GM23338 (cell line): ENCODE measurements around the gene PRUNE1. TPM values are rescaled to one million over a fixed set of nuclear protein-coding genes. Genes with fewer than 3 reads are reported as not detected.

Experiments used
- ATAC-seq: fragments of 200-7000 bp; cut with Tn5 transposase; 3 replicates; pipeline ENCODE4 v1.9.1; 2020
- DNase-seq: peaks from one replicate; pipeline ENCODE4 v3.0.0-alpha.2; 2015; ENCODE audit warnings: low spot score
- H2AFZ ChIP-seq: fragments of 200-600 bp; sonication (generic); 2 replicates; pipeline ENCODE4 v1.8.0; 2016; ENCODE audit warnings: antibody characterized with exemption, mild to moderate bottlenecking, moderate library complexity
- H3F3A ChIP-seq: fragments of 200-600 bp; sonication (generic); replicated peaks from 2 replicates; pipeline ENCODE4 v1.8.0; 2017; ENCODE audit warnings: antibody characterized with exemption, mixed run types, low read depth
- H3K27ac ChIP-seq: fragments of 200-600 bp; sonication (generic); 2 replicates; pipeline ENCODE4 v1.6.1; 2016; ENCODE audit warnings: low read depth
- H3K27me3 ChIP-seq: fragments of 200-600 bp; sonication (generic); 2 replicates; pipeline ENCODE4 v1.8.0; 2016; ENCODE audit warnings: mild to moderate bottlenecking, mixed run types, moderate library complexity; ENCODE audit not compliant: insufficient read depth
- H3K36me3 ChIP-seq: fragments of 200-600 bp; sonication (generic); 2 replicates; pipeline ENCODE4 v1.8.0; 2016; ENCODE audit warnings: mild to moderate bottlenecking; ENCODE audit not compliant: insufficient read depth
- H3K4me1 ChIP-seq: fragments of 200-600 bp; sonication (generic); 2 replicates; pipeline ENCODE4 v1.8.0; 2016; ENCODE audit warnings: mild to moderate bottlenecking, moderate library complexity; ENCODE audit not compliant: insufficient read depth
- H3K4me2 ChIP-seq: fragments of 200-600 bp; sonication (generic); 2 replicates; pipeline ENCODE4 v1.7.1; 2017; ENCODE audit warnings: mixed run types
- H3K4me3 ChIP-seq: fragments of 200-600 bp; sonication (generic); 2 replicates; pipeline ENCODE4 v1.6.1; 2016; ENCODE audit warnings: mixed run types
- H3K79me2 ChIP-seq: fragments of 200-600 bp; sonication (generic); replicated peaks from 2 replicates; pipeline ENCODE4 v1.8.0; 2017; ENCODE audit warnings: mild to moderate bottlenecking; ENCODE audit not compliant: insufficient read depth
- H3K9me2 ChIP-seq: fragments of 200-600 bp; sonication (generic); 2 replicates; pipeline ENCODE4 v1.8.0; 2017; ENCODE audit not compliant: insufficient read depth
- H4K20me1 ChIP-seq: fragments of 200-600 bp; sonication (generic); replicated peaks from 2 replicates; pipeline ENCODE4 v1.8.0; 2017; ENCODE audit warnings: mild to moderate bottlenecking; ENCODE audit not compliant: insufficient read depth
- H3K27ac Mint-ChIP-seq: 2 replicates; pipeline ENCODE4 v1.8.0; 2020; ENCODE audit warnings: inconsistent platforms, mild to moderate bottlenecking, moderate library complexity, mixed read lengths
- H3K27me3 Mint-ChIP-seq: 3 replicates; pipeline ENCODE4 v1.8.0; 2022; ENCODE audit warnings: low read depth, mild to moderate bottlenecking, moderate library complexity, mixed read lengths, inconsistent platforms; ENCODE audit not compliant: insufficient read depth, poor library complexity
- H3K36me3 Mint-ChIP-seq: 3 replicates; pipeline ENCODE4 v1.8.0; 2021; ENCODE audit warnings: low read depth, mild to moderate bottlenecking, inconsistent platforms, moderate library complexity, mixed read lengths
- H3K4me1 Mint-ChIP-seq: 3 replicates; pipeline ENCODE4 v1.8.0; 2020; ENCODE audit warnings: mild to moderate bottlenecking, inconsistent platforms, mixed read lengths
- H3K4me3 Mint-ChIP-seq: 3 replicates; pipeline ENCODE4 v1.8.0; 2021; ENCODE audit warnings: moderate library complexity, mild to moderate bottlenecking, inconsistent platforms, mixed read lengths
- H3K9me3 Mint-ChIP-seq: 3 replicates; pipeline ENCODE4 v1.8.0; 2020; ENCODE audit warnings: moderate library complexity, mild to moderate bottlenecking, inconsistent platforms, mixed read lengths
- polyA plus RNA-seq: library from polyadenylated mRNA; unstranded; fragments of >200 nt; fragmentation: Nextera tagmentation; extraction: Ambion mirVana; gene quantifications from 2 replicates; pipeline ENCODE4 v1.2.1, GENCODE V29; 2016
- total RNA-seq: library from RNA; depleted of rRNA; stranded (reverse); fragments of >200 nt; shearing (Covaris generic); gene quantifications from 2 replicates; pipeline ENCODE4 v1.2.3, GENCODE V29; 2014
- TF ChIP-seq, protein P1 (sequence below): fragments of 250-450 bp; sonication (Bioruptor Pico); IDR thresholded peaks from 2 replicates; pipeline ENCODE4 v1.5.0; 2020; ENCODE audit warnings: mild to moderate bottlenecking, moderate library complexity
- TF ChIP-seq, protein P2 (sequence below): IDR thresholded peaks from one replicate; pipeline ENCODE4 v1.6.1; 2018; ENCODE audit warnings: antibody characterized with exemption; ENCODE audit not compliant: unreplicated experiment

The PRUNE1 gene
- total and polyA plus RNA-seq, 2 experiments from 2014 or later: 14.7 to 33.2 TPM

DNA sequence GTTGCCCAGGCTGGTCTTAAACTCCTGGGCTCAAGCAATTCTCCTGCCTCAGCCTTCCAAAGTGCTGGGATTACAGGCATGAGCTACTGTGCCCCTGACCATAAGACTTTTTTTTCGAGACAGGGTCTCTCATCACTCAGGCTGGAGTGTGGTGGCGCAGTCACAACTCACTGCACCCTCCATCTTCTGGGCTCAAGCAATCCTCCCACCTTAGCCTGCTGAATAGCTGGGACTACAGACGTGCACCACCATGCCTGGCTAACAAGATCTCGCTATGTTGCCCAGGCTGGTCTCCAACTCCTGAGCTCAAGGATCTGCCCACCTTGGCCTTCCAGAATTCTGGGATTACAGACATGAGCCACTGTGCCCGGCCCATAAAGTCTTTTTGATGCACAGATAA, 41.2 kb downstream of the PRUNE1 start (continued):
- TF ChIP-seq, protein P1, sequence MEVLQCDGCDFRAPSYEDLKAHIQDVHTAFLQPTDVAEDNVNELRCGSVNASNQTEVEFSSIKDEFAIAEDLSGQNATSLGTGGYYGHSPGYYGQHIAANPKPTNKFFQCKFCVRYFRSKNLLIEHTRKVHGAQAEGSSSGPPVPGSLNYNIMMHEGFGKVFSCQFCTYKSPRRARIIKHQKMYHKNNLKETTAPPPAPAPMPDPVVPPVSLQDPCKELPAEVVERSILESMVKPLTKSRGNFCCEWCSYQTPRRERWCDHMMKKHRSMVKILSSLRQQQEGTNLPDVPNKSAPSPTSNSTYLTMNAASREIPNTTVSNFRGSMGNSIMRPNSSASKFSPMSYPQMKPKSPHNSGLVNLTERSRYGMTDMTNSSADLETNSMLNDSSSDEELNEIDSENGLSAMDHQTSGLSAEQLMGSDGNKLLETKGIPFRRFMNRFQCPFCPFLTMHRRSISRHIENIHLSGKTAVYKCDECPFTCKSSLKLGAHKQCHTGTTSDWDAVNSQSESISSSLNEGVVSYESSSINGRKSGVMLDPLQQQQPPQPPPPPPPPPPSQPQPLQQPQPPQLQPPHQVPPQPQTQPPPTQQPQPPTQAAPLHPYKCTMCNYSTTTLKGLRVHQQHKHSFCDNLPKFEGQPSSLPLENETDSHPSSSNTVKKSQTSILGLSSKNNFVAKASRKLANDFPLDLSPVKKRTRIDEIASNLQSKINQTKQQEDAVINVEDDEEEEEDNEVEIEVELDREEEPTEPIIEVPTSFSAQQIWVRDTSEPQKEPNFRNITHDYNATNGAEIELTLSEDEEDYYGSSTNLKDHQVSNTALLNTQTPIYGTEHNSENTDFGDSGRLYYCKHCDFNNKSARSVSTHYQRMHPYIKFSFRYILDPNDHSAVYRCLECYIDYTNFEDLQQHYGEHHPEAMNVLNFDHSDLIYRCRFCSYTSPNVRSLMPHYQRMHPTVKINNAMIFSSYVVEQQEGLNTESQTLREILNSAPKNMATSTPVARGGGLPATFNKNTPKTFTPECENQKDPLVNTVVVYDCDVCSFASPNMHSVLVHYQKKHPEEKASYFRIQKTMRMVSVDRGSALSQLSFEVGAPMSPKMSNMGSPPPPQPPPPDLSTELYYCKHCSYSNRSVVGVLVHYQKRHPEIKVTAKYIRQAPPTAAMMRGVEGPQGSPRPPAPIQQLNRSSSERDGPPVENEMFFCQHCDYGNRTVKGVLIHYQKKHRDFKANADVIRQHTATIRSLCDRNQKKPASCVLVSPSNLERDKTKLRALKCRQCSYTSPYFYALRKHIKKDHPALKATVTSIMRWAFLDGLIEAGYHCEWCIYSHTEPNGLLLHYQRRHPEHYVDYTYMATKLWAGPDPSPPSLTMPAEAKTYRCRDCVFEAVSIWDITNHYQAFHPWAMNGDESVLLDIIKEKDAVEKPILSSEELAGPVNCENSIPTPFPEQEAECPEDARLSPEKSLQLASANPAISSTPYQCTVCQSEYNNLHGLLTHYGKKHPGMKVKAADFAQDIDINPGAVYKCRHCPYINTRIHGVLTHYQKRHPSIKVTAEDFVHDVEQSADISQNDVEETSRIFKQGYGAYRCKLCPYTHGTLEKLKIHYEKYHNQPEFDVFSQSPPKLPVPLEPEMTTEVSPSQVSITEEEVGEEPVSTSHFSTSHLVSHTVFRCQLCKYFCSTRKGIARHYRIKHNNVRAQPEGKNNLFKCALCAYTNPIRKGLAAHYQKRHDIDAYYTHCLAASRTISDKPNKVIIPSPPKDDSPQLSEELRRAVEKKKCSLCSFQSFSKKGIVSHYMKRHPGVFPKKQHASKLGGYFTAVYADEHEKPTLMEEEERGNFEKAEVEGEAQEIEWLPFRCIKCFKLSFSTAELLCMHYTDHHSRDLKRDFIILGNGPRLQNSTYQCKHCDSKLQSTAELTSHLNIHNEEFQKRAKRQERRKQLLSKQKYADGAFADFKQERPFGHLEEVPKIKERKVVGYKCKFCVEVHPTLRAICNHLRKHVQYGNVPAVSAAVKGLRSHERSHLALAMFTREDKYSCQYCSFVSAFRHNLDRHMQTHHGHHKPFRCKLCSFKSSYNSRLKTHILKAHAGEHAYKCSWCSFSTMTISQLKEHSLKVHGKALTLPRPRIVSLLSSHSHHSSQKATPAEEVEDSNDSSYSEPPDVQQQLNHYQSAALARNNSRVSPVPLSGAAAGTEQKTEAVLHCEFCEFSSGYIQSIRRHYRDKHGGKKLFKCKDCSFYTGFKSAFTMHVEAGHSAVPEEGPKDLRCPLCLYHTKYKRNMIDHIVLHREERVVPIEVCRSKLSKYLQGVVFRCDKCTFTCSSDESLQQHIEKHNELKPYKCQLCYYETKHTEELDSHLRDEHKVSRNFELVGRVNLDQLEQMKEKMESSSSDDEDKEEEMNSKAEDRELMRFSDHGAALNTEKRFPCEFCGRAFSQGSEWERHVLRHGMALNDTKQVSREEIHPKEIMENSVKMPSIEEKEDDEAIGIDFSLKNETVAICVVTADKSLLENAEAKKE (CRISPR knock-in tag): no peak

DNA sequence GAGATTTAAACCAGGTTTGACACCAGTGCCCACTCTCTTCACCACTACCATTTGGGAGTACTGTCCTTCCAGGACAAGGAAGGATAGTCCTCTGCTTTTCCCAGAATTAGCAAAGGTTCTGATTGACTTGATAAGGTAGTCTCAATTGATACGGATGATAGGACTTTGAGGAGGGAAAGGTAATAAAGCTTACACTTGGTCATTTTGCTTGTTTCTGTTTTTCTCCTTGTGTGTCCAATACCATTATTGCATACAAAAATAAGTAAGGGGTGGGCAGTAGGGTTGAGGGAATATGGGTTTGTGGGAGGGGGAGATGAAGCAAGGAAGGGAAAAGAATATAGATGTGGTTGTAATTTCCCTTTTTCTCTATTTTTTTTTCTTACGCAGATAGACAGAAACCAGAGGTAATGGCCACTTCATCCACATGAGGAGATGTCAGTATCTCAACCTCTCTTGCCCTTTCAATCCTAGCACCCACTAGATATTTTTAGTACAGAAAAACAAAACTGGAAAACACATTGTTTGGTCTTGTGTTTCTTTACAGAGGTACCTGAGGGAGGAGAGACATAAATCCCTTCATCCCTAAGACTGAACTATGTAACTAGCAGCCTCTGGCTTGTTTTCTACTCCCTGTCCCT, 41.9 kb downstream of the PRUNE1 start:
- Histone ChIP-seq H3K4me1 (peaks cover 5% of the 10 kb centered on the region; the same call in 1 of the 2 replicates), H3K4me2 (no peak overlapping the region), H3K36me3 (peaks cover 41% of the 10 kb centered on the region), H3K4me3 (no peak overlapping the region), H3K79me2 (no peaks in the 10 kb centered on the region), H3F3A (peaks cover 41% of the 10 kb centered on the region), H4K20me1 (peaks cover 11% of the 10 kb centered on the region), H3K27ac (peak overlapping the region; percentile 68; the same call in 1 of the 2 replicates), H3K27me3 (no peaks in the 10 kb centered on the region), H2AFZ (no peak overlapping the region), H3K9me2 (no peaks in the 10 kb centered on the region)
- Mint-ChIP-seq H3K4me1 (peaks cover 9% of the 10 kb centered on the region; the same call in 2 of the 3 replicates), H3K9me3 (no peaks in the 10 kb centered on the region; the same call in 2 of the 3 replicates), H3K27ac (no peak overlapping the region; the same call in 1 of the 2 replicates), H3K4me3 (no peak overlapping the region), H3K27me3 (peaks cover 8% of the 10 kb centered on the region), H3K36me3 (peaks cover 43% of the 10 kb centered on the region)
- DNase-seq (no peak), ATAC-seq (no peak)
- TF ChIP-seq, protein P2, sequence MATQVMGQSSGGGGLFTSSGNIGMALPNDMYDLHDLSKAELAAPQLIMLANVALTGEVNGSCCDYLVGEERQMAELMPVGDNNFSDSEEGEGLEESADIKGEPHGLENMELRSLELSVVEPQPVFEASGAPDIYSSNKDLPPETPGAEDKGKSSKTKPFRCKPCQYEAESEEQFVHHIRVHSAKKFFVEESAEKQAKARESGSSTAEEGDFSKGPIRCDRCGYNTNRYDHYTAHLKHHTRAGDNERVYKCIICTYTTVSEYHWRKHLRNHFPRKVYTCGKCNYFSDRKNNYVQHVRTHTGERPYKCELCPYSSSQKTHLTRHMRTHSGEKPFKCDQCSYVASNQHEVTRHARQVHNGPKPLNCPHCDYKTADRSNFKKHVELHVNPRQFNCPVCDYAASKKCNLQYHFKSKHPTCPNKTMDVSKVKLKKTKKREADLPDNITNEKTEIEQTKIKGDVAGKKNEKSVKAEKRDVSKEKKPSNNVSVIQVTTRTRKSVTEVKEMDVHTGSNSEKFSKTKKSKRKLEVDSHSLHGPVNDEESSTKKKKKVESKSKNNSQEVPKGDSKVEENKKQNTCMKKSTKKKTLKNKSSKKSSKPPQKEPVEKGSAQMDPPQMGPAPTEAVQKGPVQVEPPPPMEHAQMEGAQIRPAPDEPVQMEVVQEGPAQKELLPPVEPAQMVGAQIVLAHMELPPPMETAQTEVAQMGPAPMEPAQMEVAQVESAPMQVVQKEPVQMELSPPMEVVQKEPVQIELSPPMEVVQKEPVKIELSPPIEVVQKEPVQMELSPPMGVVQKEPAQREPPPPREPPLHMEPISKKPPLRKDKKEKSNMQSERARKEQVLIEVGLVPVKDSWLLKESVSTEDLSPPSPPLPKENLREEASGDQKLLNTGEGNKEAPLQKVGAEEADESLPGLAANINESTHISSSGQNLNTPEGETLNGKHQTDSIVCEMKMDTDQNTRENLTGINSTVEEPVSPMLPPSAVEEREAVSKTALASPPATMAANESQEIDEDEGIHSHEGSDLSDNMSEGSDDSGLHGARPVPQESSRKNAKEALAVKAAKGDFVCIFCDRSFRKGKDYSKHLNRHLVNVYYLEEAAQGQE: no peak
- TF ChIP-seq, protein P1 (CRISPR knock-in tag): no peak
